Activated CD4-positive, CD25-positive, alpha-beta regulatory T cell treated with anti-CD3 and anti-CD28 coated beads, Interleukin-2, amount 50 U/mL, for 16 hours (primary cell): ENCODE data around the gene DIRAS3.
"Not testable (repeated sequence)": the region's sequence is repeated elsewhere in the genome, so short reads cannot be mapped to it uniquely, and the experiment has no call there.

Experiments used
- DNase-seq: peaks from one replicate; pipeline ENCODE4 v3.0.0-alpha.2; 2020; ENCODE audit warnings: low read depth, low spot score

Gene DIRAS3

DNA sequence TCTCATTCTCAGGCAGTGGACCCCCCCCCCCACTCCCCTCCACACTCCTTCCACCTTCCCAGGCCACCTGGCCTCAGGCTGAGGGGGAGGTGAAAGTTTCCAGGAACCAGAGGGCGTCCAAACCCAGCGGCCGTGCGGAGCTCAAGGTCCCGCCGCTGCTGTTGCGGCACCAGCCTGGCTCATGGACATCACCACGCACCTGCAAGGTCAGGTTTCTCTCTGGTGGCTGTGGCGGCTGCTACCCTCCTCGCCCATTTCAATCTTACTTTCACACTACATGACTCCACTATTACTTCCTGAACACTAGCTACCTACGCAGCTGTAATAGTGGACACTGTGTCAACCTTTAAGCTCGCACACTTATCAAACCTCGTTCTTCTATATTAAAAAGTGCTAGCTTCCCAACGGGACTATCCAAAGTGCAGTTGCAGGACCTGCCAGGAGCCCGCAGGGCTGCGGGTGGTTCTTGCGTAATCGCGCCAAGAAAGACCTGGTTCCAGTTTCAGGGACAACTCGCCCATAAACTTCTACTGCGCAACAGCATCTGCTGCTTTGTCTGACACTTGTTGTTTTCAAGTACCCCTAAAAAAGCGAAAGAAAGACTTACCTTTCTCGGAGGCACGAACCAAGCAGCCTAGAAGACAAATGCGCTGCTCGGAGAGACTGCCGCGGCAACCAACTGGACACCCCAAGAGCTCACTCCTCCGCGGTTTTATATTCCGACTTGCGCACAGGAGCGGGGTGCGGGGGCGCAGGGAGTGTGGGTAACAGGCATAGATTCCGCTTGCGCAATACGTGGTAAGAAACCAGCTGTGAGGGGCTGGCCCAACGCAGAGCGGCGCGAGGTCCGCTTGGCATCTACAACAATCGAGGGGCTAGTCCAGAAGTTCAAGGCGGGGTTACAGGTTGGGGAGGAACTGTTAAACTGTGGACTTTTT, at the start of gene DIRAS3:
DIRAS3 (minus strand) TSS at position 687 of the 938 bp plus-strand sequence. CDS start 3,330 bp downstream, outside the sequence.
- no peak for DNase-seq

DNA sequence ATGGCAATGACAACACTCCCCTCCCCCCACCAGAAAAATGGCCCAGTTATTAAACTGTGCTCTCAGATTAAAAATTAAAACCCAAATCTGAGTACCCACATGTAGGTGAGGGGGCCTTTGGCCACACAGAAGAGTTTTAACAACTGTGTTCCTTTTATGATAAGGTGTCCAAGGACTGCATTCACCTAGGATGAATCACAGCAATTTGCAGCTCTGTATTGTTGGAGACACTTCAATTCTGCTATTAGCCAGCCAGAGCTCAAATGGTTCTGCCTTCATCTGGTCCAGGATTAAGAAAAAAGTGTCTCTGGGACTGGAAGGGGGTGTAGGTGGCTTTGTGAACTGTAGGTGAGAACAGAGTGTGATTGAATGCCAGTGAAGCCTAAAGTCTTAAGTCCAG, 43.3 kb upstream of the DIRAS3 start:
- no peak for DNase-seq

GRCh38 chr1:68087184-68087583, 36.8 kb upstream of the DIRAS3 start:
- no peak for DNase-seq

GRCh38 chr1:68085752-68086151, 35.3 kb upstream of the DIRAS3 start:
- DNase-seq: no peak

- no peak for DNase-seq
Observed at GRCh38 chr1:68083686-68084085, 33.3 kb upstream of the DIRAS3 start.

GRCh38 chr1:68081775-68082283, 31.4 kb upstream of the DIRAS3 start:
- no peak for DNase-seq

DNA sequence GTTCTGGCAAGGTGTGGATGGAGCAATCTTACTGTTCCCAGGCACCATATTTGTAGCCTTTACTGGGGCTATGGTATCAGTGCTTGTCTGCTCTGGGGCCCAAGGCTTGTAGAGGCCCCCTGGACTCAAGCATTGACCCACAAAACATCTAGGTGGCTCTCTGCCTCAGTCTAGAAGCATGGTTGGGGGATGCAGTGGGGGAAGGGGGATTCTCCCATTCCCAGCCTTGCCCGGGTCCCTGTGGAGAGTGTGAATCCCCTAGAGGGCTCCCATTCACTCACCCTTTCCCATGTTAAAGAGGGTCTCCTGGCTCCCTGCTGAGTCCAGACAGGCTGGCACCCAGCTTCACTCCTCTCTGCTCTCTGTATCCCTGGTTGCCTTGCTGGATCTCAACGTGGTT, 28.2 kb upstream of the DIRAS3 start:
- DNase-seq: no peak

DNA sequence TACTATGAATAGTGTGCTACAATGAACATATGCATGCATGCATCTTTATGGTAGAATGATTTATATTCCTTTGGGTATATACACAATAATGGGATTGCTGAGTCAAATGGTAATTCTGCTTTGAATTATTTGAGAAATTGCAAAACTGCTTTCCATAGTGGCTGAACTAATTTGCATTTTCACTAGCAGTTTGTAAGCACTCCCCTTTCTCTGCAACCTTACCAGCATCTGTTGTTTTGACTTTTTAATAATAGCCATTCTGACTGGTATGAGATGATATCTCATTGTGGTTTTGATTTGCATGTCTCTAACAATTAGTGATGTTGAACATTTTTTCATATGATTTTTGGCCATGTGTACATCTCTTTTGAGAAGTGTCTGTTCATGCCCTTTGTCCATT, 24.0 kb upstream of the DIRAS3 start:
- DNase-seq: no peak

GRCh38 chr1:68065766-68066165, 15.3 kb upstream of the DIRAS3 start:
- DNase-seq: no peak

DNA sequence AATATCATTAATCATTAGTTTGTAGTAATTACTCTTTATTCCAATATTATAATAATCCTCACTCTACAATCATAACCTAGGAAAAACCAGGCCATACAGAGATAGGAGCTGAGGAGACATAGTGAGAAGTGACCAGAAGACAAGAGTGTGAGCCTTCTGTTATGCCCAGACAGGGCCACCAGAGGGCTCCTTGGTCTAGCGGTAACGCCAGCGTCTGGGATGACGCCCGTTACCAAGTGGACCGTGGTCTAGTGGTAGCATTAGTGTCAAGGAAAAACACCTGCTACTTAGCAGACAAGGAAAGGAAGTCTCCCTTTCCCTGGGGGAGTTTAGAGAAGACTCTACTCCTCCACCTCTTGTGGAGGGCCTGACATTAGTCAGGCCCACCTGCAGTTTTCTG, 7.6 kb upstream of the DIRAS3 start:
- not testable (repeated sequence) for DNase-seq

GRCh38 chr1:68057564-68057963, 7.1 kb upstream of the DIRAS3 start:
- no peak for DNase-seq

- no peak for DNase-seq
Observed at GRCh38 chr1:68057050-68057449, 6.6 kb upstream of the DIRAS3 start.

DNA sequence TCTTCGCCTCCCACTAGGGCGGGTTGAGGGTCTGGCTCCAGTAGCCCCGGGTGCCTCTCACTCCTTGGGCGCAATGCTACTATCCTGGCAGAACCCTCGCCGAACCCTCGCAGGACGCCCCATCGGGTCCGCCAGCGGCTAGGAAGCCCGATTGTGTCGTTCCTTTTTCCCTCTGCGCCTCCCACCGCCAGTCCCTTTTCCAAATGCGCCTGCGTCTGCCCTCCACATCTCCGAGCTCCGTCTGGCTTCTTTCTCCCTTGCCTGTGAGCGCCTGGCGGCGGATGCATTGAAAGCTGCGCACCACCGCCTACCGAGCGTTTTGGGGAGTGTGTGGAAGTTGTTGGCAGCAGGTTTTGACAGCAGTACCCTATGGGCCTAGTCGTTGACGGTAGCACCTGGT, 1.0 kb upstream of the DIRAS3 start:
- no peak for DNase-seq

DNA sequence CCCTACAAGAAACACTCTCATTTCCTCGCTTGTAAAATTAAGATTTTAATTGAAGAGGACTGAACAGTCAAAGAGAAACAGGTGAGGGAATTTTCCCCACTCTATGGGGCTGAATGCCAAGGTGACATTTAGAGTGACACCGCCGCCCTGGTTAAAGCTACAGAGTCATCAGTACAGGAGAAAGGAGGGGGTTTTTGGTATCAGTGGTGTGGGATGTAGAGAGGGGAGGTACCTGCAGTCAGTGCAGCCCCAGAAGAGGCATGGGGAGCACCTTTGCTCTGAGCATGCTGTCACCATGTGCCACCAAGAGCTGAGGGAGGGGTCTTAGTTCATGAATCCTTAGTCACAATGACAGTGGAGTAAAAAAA, 2.8 kb downstream of the DIRAS3 start:
- no peak for DNase-seq

- DNase-seq: no peak
Observed at GRCh38 chr1:68046885-68047658, 3.4 kb downstream of the DIRAS3 start.

- DNase-seq: no peak
Observed at GRCh38 chr1:68046423-68046822, 4.0 kb downstream of the DIRAS3 start.

- no peak for DNase-seq
Observed at GRCh38 chr1:68045511-68046180, 4.8 kb downstream of the DIRAS3 start.

- DNase-seq: no peak
Observed at GRCh38 chr1:68043443-68044090, 6.9 kb downstream of the DIRAS3 start.

DNA sequence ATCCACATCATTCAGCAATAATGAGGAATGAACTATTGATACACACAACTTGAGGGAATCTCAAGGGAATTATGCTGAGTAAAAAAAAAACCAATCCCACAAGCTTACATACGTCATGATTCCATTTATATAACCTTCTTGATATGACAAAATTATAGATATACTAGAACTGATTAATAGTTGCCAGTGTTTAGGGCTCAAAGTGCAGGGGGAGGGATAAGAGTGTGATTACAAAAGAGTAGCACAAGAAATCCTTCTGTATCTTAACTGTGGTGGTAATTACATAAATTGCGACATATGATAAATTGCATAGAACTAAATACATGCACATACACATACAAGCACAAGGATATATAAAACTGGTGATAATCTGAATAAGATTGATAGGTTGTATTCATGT, 13.5 kb downstream of the DIRAS3 start:
- no peak for DNase-seq

DNA sequence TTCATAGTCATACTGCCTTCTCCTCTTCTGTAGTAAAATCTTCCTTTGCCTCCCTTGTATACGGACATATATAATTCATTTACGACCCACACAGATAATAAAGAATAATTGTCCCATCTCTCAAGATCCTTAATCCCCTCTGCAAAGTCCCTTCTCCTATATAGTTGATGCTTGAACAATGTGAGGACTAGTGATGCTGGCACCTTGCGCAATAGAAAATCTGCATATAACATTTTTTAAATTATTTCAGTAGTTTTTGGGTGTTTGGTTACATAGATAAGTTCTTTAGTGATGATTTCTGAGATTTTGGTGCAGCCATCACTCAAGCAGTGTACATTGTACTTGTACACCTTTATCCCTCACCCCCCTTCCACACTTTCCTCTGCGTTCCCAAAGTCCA, 21.0 kb downstream of the DIRAS3 start:
- no peak for DNase-seq

- DNase-seq: no peak
Observed at GRCh38 chr1:68028566-68028965, 21.9 kb downstream of the DIRAS3 start.
